ENCODE results near the gene XKR8. TPM values are rescaled to one million over a fixed set of nuclear protein-coding genes. Genes with fewer than 3 reads are reported as not detected.

The XKR8 gene
- total and polyA plus RNA-seq, 2 donors (not counting 1 experiment from before 2014, with no cell fraction given): 3.4 to 8.7 TPM

DNA sequence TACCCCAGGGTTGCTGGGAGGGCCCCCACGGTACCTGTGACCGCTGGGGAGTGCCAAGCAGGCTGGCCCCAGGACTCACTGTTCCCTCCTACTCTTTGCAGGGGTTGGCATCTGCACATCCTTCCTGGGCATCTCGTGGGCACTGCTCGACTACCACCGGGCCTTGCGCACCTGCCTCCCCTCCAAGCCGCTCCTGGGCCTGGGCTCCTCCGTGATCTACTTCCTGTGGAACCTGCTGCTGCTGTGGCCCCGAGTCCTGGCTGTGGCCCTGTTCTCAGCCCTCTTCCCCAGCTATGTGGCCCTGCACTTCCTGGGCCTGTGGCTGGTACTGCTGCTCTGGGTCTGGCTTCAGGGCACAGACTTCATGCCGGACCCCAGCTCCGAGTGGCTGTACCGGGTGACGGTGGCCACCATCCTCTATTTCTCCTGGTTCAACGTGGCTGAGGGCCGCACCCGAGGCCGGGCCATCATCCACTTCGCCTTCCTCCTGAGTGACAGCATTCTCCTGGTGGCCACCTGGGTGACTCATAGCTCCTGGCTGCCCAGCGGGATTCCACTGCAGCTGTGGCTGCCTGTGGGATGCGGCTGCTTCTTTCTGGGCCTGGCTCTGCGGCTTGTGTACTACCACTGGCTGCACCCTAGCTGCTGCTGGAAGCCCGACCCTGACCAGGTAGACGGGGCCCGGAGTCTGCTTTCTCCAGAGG, 6.8 kb downstream of the XKR8 start:
- CTCF ChIA-PET: interaction anchor here (1.4 kb wide), 1 partner anchor 21 kb away, joined by 3 read pairs; no protein-coding TSS in a partner anchor

More for the DNA sequence above, 6.8 kb downstream of the XKR8 start:
- no peaks in the 10 kb centered on the region for H3K9me3 ChIP-seq (ENCODE audit: control extremely low read depth in 1 of 3, control insufficient read depth in 2 of 3, insufficient read depth in 1 of 3, low read length in 2 of 3)
- TF ChIP-seq, protein P1, sequence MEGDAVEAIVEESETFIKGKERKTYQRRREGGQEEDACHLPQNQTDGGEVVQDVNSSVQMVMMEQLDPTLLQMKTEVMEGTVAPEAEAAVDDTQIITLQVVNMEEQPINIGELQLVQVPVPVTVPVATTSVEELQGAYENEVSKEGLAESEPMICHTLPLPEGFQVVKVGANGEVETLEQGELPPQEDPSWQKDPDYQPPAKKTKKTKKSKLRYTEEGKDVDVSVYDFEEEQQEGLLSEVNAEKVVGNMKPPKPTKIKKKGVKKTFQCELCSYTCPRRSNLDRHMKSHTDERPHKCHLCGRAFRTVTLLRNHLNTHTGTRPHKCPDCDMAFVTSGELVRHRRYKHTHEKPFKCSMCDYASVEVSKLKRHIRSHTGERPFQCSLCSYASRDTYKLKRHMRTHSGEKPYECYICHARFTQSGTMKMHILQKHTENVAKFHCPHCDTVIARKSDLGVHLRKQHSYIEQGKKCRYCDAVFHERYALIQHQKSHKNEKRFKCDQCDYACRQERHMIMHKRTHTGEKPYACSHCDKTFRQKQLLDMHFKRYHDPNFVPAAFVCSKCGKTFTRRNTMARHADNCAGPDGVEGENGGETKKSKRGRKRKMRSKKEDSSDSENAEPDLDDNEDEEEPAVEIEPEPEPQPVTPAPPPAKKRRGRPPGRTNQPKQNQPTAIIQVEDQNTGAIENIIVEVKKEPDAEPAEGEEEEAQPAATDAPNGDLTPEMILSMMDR (IDR thresholded peaks at IDR 0.05): no peak
- TF ChIP-seq EZH2 (IDR thresholded peaks at IDR 0.05; ENCODE audit: borderline replicate concordance, insufficient read depth, low read depth, low read length, poor library complexity, severe bottlenecking): no peak
- no peaks in the 10 kb centered on the region for H3K4me1 ChIP-seq (ENCODE audit: control insufficient read depth in 2 of 2, insufficient read depth in 2 of 2, low read length in 2 of 2)
- no peak overlapping the region for H3K4me2 ChIP-seq (replicated peaks; ENCODE audit: low read depth, low read length, poor library complexity, severe bottlenecking)
- no peaks in the 10 kb centered on the region for H3K79me2 ChIP-seq (ENCODE audit: control insufficient read depth, insufficient read depth, low read length)
- Mint-ChIP-seq H3K27me3 (no peaks in the 10 kb centered on the region), H3K27ac (no peak overlapping the region), H3K9me3 (ENCODE audit: insufficient read depth) (no peaks in the 10 kb centered on the region), H3K4me1 (peaks cover 14% of the 10 kb centered on the region), H3K4me3 (no peak overlapping the region)
- no peaks in the 10 kb centered on the region for H3K27me3 ChIP-seq (replicated peaks in 1 of 4; ENCODE audit: control extremely low read depth in 1 of 4, control insufficient read depth in 3 of 4, insufficient read depth in 4 of 4, low read length in 3 of 4)
- DNase-seq (no peak), ATAC-seq (ENCODE audit: low read depth) (no peak)
- H3K27ac ChIP-seq (ENCODE audit: low read length in 2 of 2): no peak overlapping the region
- no peak overlapping the region for H2AFZ ChIP-seq (ENCODE audit: insufficient read depth, low read depth, low read length, poor library complexity, severe bottlenecking)
- peaks cover 1 to 46% of the 10 kb centered on the region in 2 experiments for H3K36me3 ChIP-seq (replicated peaks in 1 of 2; ENCODE audit: control extremely low read depth in 1 of 2, control insufficient read depth in 1 of 2, extremely low read depth in 1 of 2, insufficient read depth in 2 of 2, low read length in 1 of 2)
- H3K4me3 ChIP-seq (ENCODE audit: control extremely low read depth in 1 of 5, extremely low read depth in 1 of 5, insufficient read depth in 1 of 5, low read depth in 2 of 5, low read length in 4 of 5): no peak overlapping the region
- 97% methylated on average over 24 of the region's 24 CpGs for WGBS (ENCODE audit: insufficient coverage)
- POLR2A ChIA-PET: no interaction called here
- no peak overlapping the region for H3K9ac ChIP-seq (ENCODE audit: low read length)
- H4K20me1 ChIP-seq (ENCODE audit: control insufficient read depth, insufficient read depth, low read length, poor library complexity, severe bottlenecking): no peaks in the 10 kb centered on the region
- intact Hi-C loops (cut with micrococcal nuclease): no loop called here

Measured in B cell (primary cell).